Measurements from ENCODE around the gene CDKL2. TPM values are rescaled to one million over a fixed set of nuclear protein-coding genes. Genes with fewer than 3 reads are reported as not detected.
"Not testable (repeated sequence)": the region's sequence is repeated elsewhere in the genome, so short reads cannot be mapped to it uniquely, and the experiment has no call there.

Gene CDKL2
- total and polyA plus RNA-seq, 5 donors, result 0.43 to 1.5 (median 1.2) TPM

- H3K4me3 ChIP-seq (ENCODE audit: low read length); H3K4me1 ChIP-seq (ENCODE audit: control insufficient read depth, insufficient read depth, low read length); H3K27ac ChIP-seq (ENCODE audit: low read length); intact Hi-C loops (cut with DNase I); ATAC-seq; DNase-seq; H3K9me3 ChIP-seq (ENCODE audit: control insufficient read depth, low read length); H3K27me3 ChIP-seq (ENCODE audit: control insufficient read depth, insufficient read depth): not testable (repeated sequence)
- WGBS, result 94% methylated on average over 7 of the region's 7 CpGs
Measured at GRCh38 chr4:75531536-75532143, 98.7 kb downstream of the CDKL2 start.

GRCh38 chr4:75530556-75531322 lies 99.6 kb downstream of the CDKL2 start:
- Histone ChIP-seq H3K4me3 (ENCODE audit: low read length) (no peak overlapping the region), H3K27me3 (ENCODE audit: control insufficient read depth, insufficient read depth) (no peaks in the 10 kb centered on the region), H3K4me1 (ENCODE audit: control insufficient read depth, insufficient read depth, low read length) (no peaks in the 10 kb centered on the region), H3K9me3 (ENCODE audit: control insufficient read depth, low read length) (no peaks in the 10 kb centered on the region), H3K27ac (ENCODE audit: low read length) (no peak overlapping the region)
- DNase-seq (no peak), ATAC-seq (no peak)
- WGBS, result 91% methylated on average over 2 of the region's 2 CpGs
- intact Hi-C loops (cut with DNase I), result no loop called here

Other genes with a start within 250 kb of the CDKL2 start
- 10 to 100 TPM; 40.9 to 56.7 (median 49.2) TPM for gene RCHY1, start 116.1 kb downstream of the CDKL2 start, total RNA-seq
- gene RCHY1, start 116.1 kb downstream of the CDKL2 start, polyA plus RNA-seq, result 26.1 TPM
- gene THAP6, start 116.1 kb downstream of the CDKL2 start, total RNA-seq, result 10 to 100 TPM; 13.9 to 21.7 (median 19.2) TPM
- gene THAP6, start 116.1 kb downstream of the CDKL2 start, polyA plus RNA-seq, result 8.5 TPM
- gene ODAPH, start 74.5 kb downstream of the CDKL2 start, total RNA-seq, result not detected
- not detected for gene ODAPH, start 74.5 kb downstream of the CDKL2 start, polyA plus RNA-seq
- 100 to 1,000 TPM in 1 of 4 donors, 10 to 100 TPM in 3; 79.5 to 124 (median 86.8) TPM for gene G3BP2, start 42.9 kb upstream of the CDKL2 start, total RNA-seq
- 22.3 TPM for gene G3BP2, start 42.9 kb upstream of the CDKL2 start, polyA plus RNA-seq
- gene USO1, start 94.0 kb upstream of the CDKL2 start, total RNA-seq, result 100 to 1,000 TPM in 2 of 4 donors, 10 to 100 TPM in 2; 93.6 to 103 (median 99.1) TPM
- 47.4 TPM for gene USO1, start 94.0 kb upstream of the CDKL2 start, polyA plus RNA-seq

Data from right cardiac atrium (tissue), 5 donors.